Measurements from ENCODE around the gene ST6GALNAC4. TPM values are rescaled to one million over a fixed set of nuclear protein-coding genes. Genes with fewer than 3 reads are reported as not detected.

The ST6GALNAC4 gene
- total RNA-seq, 1 donor from 2014 or later, result 69.0 TPM

DNA sequence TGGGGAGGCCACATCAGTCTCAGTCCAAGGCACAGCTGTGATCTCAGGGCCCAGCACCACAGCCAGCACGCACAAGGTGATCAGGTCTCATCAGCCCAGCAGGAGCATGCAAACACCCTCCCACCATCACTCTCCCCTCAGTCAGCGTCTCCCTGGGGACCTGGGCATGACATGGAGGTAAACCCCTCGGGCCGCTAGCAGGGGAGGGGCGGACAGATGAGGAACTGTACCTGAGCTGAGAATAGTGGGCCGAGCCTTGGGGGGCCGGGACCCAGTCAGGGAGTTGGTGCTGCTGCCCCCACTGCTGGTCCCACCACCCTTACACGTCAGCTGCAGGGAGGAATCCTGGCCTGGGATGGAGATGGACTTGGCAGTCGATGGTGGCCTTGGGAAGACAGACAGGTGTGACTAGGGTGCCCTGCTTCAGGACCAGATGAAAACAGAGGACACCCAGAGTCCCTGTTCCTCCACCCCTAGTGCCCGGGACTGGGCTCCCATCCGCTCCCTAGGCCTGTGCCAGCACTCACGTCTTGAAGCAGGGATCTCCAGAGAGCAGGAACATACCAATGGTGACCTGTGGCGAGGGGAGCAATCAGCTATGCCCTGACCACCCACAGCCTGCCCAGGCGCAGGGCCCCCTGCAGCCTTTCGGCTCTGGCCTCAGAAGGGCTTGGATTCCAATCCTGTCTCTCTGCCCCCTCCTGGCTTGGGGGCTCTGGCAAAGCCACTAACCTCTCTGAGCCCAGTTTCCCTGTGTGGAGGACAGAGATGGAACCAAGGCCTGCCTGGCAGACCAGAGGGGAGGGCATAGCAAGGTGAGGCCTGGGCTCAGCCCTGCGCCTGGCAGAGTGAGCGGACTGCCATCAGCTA lies 31.2 kb upstream of the ST6GALNAC4 start:
- DNase-seq (ENCODE audit: low read depth, low spot score), result no peak

- no peak for DNase-seq (ENCODE audit: low read depth, low spot score)
Measured at GRCh38 chr9:127946728-127947127, 29.9 kb upstream of the ST6GALNAC4 start.

- DNase-seq (ENCODE audit: low read depth, low spot score), result no peak
Measured at GRCh38 chr9:127945942-127946341, 29.1 kb upstream of the ST6GALNAC4 start.

DNA sequence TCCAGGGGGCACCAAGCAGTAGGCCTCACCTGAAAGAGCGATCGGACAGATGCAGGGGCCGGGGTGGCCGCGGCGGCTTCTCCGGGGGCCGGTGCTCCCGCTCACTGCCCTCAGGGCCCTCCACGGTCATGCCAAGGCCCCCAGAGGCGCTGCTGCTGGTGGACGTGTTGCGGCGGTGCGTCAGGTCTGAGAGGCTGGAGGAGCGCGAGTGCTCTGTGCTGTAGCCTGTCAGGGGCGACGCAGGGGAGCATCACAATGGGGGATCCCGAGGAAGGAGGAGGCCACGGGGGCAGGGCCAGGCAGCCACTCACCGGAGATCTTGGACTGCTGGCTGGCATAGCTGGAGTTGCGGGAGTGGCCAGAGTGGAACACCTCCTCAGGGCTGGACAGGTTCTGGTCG lies 28.5 kb upstream of the ST6GALNAC4 start:
- no peak for DNase-seq (ENCODE audit: low read depth, low spot score)

DNA sequence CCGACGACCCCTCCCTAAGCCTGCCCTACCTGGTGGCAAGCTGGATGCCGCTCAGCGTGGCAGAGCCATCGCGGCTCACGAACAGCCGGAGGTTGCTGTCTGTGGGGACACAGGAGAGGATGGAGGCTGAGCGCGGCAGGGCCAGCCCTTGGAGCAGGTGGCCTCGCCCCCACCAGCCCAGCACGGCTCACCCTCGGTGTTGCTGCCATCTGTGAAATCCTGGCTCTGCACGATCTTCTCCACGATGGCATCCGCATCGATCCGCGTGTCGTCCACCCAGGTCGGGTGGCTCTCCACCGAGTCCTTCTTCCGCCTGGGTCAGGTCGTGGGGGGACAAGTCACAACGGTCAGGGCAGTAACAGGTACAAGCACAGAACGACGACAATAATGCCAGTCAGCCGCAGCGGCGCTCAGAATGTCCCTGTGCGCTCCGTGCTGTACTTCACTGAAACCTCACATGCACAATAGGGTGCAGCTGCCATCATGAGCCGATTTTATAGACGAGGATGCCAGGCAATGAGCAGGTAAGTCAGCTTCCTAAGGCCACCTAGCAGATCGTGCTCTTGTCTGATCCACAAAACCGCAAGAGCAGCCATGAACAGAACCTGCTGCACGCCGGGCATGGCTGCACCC lies 27.9 kb upstream of the ST6GALNAC4 start:
- no peak for DNase-seq (ENCODE audit: low read depth, low spot score)

DNA sequence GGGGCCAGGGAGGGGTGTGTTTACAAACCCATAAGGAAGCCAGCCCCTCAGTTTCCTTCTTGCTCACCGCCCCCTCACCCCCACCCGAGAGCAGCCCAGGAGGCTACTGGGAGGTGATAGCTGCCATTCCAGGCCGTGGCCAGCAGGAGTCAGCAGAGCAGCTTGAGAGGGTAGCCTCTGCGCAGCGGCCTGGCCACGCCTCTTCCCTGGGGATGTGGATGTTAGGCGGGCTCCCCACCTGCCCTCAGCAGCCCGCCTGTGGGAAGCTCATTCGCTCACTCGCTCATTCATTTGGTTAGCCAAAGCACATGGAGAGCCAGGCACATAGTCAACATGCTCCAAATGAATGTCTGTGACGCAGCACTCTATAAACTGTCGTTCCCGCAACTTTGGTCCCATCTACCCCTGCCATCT lies 26.9 kb upstream of the ST6GALNAC4 start:
- DNase-seq (ENCODE audit: low read depth, low spot score), result no peak

DNA sequence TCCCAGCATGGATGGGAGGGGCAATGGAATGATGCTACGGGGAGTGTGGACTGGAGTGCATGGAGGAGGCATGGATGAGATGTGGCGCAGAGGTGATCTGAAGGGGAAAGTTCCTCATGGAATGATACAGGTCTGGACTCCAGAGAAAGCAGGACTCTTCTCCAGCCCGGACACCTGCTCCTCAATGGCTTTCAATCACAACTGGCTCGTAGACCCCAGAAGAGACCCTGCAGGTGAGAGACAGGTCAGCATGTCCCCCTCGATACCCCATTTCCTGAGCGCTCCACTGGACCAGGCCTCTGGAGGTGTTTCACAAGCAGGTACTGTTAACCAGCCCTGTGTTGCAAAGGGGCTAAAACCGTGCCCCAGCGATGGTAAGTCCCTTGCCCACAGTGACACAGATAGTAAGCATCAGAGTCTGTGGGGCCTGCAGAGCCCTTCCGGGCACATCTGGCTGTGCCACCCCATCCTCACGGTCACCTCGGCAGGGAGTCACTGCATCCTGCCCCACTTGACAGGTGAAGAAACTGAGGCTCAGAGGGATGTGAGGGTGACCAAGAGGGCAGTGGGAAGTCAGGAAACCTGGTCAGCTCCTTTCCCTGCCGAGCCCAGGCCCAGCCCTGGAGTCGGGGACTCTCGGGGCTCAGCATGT lies 26.3 kb upstream of the ST6GALNAC4 start:
- DNase-seq (ENCODE audit: low read depth, low spot score), result no peak

DNA sequence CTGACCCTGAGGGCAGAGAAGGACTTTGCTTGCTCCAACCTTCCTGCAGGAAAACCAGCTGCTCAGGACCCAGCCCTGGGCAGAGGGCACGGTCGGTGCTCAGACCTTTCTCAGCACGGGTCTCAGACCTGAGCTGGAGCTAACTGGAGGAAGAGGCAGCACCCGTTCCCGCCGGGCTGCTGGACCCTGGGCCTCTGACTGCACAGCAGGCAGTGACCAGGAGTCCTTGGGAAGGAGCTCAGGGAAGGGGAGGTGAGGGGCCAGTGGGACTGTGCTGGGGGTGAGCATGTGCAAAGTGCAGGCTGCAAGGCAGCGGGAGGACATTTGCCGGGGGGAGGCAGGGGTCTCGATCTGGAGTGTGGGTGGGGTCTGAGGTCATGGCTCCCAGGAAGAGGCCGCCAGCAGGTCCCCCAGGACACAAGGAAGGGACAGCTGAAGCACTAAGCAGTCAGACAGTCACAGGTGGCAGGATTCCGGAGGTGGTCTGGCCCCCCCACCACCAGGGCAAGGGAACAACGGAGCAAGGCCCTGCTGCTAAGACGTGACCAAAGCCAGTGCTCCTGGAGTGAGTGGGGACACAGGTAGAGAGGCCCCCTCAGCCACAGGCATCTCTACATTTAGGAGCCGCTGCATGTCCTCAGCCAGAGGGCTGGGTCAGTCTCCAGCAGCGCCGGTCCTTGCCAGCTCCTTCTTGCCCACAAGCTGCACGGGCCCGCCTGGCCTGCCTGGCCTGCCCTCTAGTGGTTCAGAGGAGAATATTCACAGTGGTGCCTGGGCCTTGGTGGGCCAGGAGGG lies 25.6 kb upstream of the ST6GALNAC4 start:
- DNase-seq (ENCODE audit: low read depth, low spot score), result no peak

DNA sequence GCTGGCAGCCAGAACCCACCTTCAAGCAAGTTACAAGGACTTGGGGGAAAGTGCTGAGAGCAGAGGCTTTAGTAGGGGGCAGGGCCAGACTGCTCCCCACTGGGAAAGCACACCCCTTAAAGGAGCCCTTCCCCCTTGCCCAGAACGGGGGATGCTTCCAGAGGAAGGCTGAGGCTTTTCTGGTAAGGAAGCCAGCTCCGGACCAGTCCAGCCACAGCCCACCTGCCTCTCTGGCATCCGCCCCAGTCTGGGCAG lies 25.0 kb upstream of the ST6GALNAC4 start:
- no peak for DNase-seq (ENCODE audit: low read depth, low spot score)

DNA sequence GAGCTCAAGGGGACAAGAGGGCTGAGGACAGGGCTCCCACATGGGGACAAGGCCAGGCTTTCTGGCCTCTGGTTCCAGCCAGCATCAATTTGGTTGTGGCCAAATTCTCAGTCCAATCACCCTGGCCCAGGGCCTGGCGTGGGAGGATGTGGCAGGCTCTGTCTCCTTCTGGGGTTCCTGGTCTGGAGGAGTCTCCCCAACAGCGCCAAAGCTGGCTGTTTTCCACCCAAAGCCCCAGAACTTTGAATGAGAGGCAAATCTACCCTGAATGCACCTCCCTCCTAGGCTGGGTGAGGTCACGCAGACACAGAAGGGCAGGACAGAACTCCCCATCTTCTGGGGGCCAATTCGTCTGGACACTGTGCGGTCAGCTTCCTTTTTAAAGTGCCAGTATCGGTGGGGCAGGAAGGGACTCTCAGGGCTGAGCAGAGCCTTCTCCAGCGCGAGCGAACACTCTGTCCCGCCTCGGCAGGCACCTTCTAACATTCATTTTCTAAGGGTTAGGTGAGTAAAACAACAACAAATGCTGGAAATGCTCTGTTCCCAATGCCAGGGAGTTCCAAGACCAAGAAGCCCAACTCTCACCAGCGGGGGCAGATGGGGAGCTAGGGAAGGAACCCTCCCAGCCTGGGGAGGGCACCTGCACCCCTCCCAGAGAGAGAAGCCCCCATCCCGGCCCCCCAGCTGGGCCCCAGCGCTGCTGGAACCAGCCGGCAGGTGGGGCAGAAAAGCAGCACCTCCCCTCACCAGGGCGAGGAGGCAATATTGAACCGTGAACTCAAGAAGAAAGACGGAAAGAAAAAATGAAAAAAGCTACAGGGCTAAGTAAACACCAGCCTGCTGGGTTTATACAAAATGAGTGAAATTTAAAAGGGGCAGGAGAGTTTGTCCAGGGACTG lies 24.5 kb upstream of the ST6GALNAC4 start:
- DNase-seq (ENCODE audit: low read depth, low spot score), result no peak

GRCh38 chr9:127940593-127940992 lies 23.8 kb upstream of the ST6GALNAC4 start:
- DNase-seq (ENCODE audit: low read depth, low spot score), result no peak

- no peak for DNase-seq (ENCODE audit: low read depth, low spot score)
Measured at GRCh38 chr9:127938298-127938690, 21.5 kb upstream of the ST6GALNAC4 start.

- DNase-seq (ENCODE audit: low read depth, low spot score), result peak; percentile 46
Measured at GRCh38 chr9:127937388-127938297, 20.8 kb upstream of the ST6GALNAC4 start, which contains the start of gene DPM2. Gene DPM2, minus strand, starts transcription at chr9:127937854. Its CDS starts 34 bp downstream, at chr9:127937820.

- DNase-seq (ENCODE audit: low read depth, low spot score), result no peak
Measured at GRCh38 chr9:127937056-127937387, 20.2 kb upstream of the ST6GALNAC4 start.

DNA sequence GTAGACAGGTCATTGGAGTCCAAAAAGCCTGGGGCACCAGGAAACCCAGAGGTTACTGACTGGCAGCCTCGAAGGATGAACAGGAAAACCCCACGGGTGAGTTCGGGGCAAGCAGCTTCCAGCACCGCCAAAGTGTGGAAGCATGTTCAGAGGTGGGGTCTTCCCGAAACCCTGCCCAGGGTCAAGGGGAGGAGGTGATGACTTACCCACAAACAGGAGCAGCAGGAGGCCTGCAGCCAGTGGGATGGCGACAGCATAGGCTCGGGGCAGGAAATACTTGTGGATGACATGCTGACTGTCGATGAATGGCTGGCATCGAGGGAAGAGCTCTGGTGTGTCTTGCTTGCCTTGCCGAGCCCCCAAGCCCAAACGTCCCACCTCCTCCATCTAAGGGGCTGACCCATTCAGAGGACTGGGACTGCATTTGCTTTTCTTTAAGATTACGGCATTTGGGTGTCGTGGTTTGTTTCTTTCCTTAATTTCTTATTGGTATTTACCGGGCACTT lies 19.6 kb upstream of the ST6GALNAC4 start:
- DNase-seq (ENCODE audit: low read depth, low spot score), result no peak

DNA sequence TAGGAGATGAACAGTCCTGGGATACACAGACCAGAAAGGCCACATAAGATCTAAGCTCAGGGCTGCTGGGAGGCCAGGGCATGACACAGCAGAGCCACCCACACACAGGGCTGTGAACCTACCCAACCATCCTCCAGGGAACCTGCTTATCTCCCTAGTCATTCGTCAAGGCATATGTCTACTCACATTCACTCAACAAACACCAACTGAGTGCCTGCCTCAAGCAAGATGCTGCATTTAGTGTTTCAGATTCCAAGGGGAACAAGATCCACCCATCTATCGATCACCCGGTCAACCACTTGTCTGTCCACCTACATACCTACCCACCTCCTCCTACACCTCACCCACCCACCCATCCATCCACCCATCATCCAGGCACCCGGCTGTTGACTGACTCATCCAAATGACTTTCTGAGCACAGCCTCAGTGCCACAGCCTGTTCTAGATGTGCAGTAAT lies 19.0 kb upstream of the ST6GALNAC4 start:
- no peak for DNase-seq (ENCODE audit: low read depth, low spot score)

GRCh38 chr9:127934986-127935385 lies 18.1 kb upstream of the ST6GALNAC4 start:
- no peak for DNase-seq (ENCODE audit: low read depth, low spot score)

- no peak for DNase-seq (ENCODE audit: low read depth, low spot score)
Measured at GRCh38 chr9:127934248-127934647, 17.4 kb upstream of the ST6GALNAC4 start.

DNA sequence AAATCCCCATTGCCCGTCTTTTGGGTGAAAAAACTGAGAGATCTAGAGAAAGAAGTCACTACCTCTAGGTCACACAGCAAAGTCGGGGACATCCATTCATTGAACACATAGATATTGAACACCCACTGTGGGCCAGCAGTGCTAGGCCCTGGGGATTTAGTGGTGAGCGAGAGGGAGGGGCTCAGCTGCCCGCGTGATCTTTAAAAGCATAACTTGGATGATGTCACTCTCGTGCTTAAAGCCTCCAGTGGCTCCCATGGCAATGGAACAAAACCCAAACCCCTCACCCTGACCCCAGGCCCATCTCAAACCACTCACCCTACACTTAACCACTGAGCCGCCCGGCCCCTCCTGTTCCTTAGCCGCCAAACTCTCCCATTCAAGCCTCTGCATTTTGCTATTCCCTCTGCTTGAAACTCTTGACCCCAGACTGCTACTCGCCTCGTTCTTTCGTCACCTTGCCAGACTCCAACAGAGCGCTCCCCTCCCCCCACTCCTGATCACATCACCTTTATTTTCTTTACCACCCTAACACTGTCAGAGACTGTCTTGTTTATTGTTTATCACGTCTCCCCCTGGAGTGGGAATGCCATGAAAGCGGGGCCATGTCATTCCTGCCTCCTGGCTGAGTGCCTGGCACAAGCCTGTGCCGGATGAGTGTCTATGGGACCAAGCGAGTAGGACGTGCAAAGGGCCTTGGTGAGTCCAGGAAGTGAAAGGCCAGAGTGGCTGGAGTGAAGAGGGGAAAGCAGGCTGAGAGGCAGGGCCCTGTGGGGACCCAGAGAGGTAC lies 14.4 kb upstream of the ST6GALNAC4 start:
- no peak for DNase-seq (ENCODE audit: low read depth, low spot score)
